Neural progenitor cell (in vitro differentiated cells): Measurements from ENCODE around the gene STAT4. TPM values are rescaled to one million over a fixed set of nuclear protein-coding genes. Genes with fewer than 3 reads are reported as not detected.

ENCODE experiments used
- DNase-seq: peaks from one replicate; pipeline ENCODE4 v3.0.0-alpha.2; 2016; ENCODE audit warnings: low spot score
- H2AFZ ChIP-seq: fragments of 200-600 bp; sonication (generic); replicated peaks from 2 replicates; pipeline ENCODE4 v1.6.1; 2016; ENCODE audit warnings: antibody characterized with exemption
- H3F3A ChIP-seq: fragments of 200-600 bp; sonication (generic); 2 replicates; pipeline ENCODE4 v1.6.1; 2016; ENCODE audit warnings: antibody characterized with exemption, low read depth
- H3K27ac ChIP-seq: fragments of 200-600 bp; sonication (generic); 2 replicates; pipeline ENCODE4 v1.5.1; 2016; ENCODE audit warnings: mild to moderate bottlenecking
- H3K27me3 ChIP-seq: fragments of 200-600 bp; sonication (generic); 2 replicates; pipeline ENCODE4 v1.6.1; 2016; ENCODE audit warnings: mild to moderate bottlenecking, moderate library complexity
- H3K36me3 ChIP-seq: fragments of 200-600 bp; sonication (generic); 2 replicates; pipeline ENCODE4 v1.5.1; 2016
- H3K4me1 ChIP-seq: fragments of 200-600 bp; sonication (generic); 2 replicates; pipeline ENCODE4 v1.6.1; 2016; ENCODE audit warnings: mixed run types
- H3K4me2 ChIP-seq: fragments of 200-600 bp; sonication (generic); 2 replicates; pipeline ENCODE4 v1.6.1; 2016
- H3K4me3 ChIP-seq: fragments of 200-600 bp; sonication (generic); 2 replicates; pipeline ENCODE4 v1.5.1; 2016
- H3K79me2 ChIP-seq: fragments of 200-600 bp; sonication (generic); 2 replicates; pipeline ENCODE4 v1.6.1; 2016; ENCODE audit warnings: low read depth
- H3K9ac ChIP-seq: fragments of 200-600 bp; sonication (generic); 2 replicates; pipeline ENCODE4 v1.6.1; 2016
- H3K9me3 ChIP-seq: fragments of 200-600 bp; sonication (generic); 2 replicates; pipeline ENCODE4 v1.5.1; 2016; ENCODE audit warnings: low read depth
- H4K20me1 ChIP-seq: fragments of 200-600 bp; sonication (generic); 2 replicates; pipeline ENCODE4 v1.6.1; 2016; ENCODE audit warnings: low read depth
- H3K27ac Mint-ChIP-seq: 3 replicates; pipeline ENCODE4 v1.8.0; 2021; ENCODE audit warnings: mixed read lengths
- H3K27me3 Mint-ChIP-seq: 2 replicates; pipeline ENCODE4 v1.8.0; 2022; ENCODE audit warnings: low read depth, mild to moderate bottlenecking, inconsistent platforms, moderate library complexity, mixed read lengths; ENCODE audit not compliant: insufficient read depth
- H3K36me3 Mint-ChIP-seq: 3 replicates; pipeline ENCODE4 v1.8.0; 2021; ENCODE audit warnings: mixed read lengths
- H3K4me1 Mint-ChIP-seq: 3 replicates; pipeline ENCODE4 v1.8.0; 2021; ENCODE audit warnings: mixed read lengths
- H3K4me3 Mint-ChIP-seq: 3 replicates; pipeline ENCODE4 v1.8.0; 2021; ENCODE audit warnings: mild to moderate bottlenecking, moderate library complexity, mixed read lengths
- H3K9me3 Mint-ChIP-seq: 3 replicates; pipeline ENCODE4 v1.8.0; 2020; ENCODE audit warnings: mixed read lengths
- CTCF ChIP-seq: fragments of 200-600 bp; sonication (generic); IDR thresholded peaks from 2 replicates; pipeline ENCODE4 v1.5.1; 2017; ENCODE audit warnings: antibody characterized with exemption, mild to moderate bottlenecking
- EZH2 ChIP-seq: fragments of 200-600 bp; sonication (generic); IDR thresholded peaks from 2 replicates; pipeline ENCODE4 v1.6.1; 2017; ENCODE audit warnings: antibody characterized with exemption, mild to moderate bottlenecking, moderate library complexity
- EZH2phosphoT487 ChIP-seq: fragments of 200-600 bp; sonication (generic); IDR thresholded peaks from 2 replicates; pipeline ENCODE4 v1.6.1; 2017; ENCODE audit warnings: antibody characterized with exemption
- small RNA-seq: library from RNA; depleted of rRNA; stranded (forward); fragments of <200 nt; gene quantifications from one replicate; pipeline ENCODE3, GENCODE V24; 2015
- total RNA-seq: library from RNA; depleted of rRNA; stranded (reverse); fragments of >200 nt; gene quantifications from 2 replicates; pipeline ENCODE4 v1.2.3, GENCODE V29; 2015; ENCODE audit warnings: low replicate concordance

The STAT4 gene
- total RNA-seq, 1 donor from 2014 or later: 0.32 TPM

- H3K27ac Mint-ChIP-seq: no peak overlapping the region
- no peaks in the 10 kb centered on the region for H3K79me2 ChIP-seq
- no peak overlapping the region for H2AFZ ChIP-seq
- H3F3A ChIP-seq: peaks cover 11% of the 10 kb centered on the region
- TF ChIP-seq EZH2phosphoT487: no peak
- no peak for TF ChIP-seq EZH2
- no peak for TF ChIP-seq CTCF
- no peak overlapping the region for H3K4me2 ChIP-seq
- H3K36me3 Mint-ChIP-seq: peaks cover 57% of the 10 kb centered on the region
- no peaks in the 10 kb centered on the region for H3K9me3 Mint-ChIP-seq
- peaks cover 13% of the 10 kb centered on the region for H3K4me1 ChIP-seq
- no peak overlapping the region for H3K27ac ChIP-seq
- H4K20me1 ChIP-seq: peaks cover 7% of the 10 kb centered on the region
- H3K27me3 ChIP-seq: no peaks in the 10 kb centered on the region
- peaks cover 8% of the 10 kb centered on the region for H3K36me3 ChIP-seq
- no peak overlapping the region for H3K4me3 Mint-ChIP-seq
- H3K4me1 Mint-ChIP-seq: peaks cover 14% of the 10 kb centered on the region
- no peak overlapping the region for H3K4me3 ChIP-seq
- H3K9ac ChIP-seq: no peak overlapping the region
- H3K27me3 Mint-ChIP-seq: peaks cover 2% of the 10 kb centered on the region
- DNase-seq: no peak
- H3K9me3 ChIP-seq: no peaks in the 10 kb centered on the region
These were observed 170.1 kb downstream of the STAT4 start for GRCh38 chr2:190980630-190981209.

GRCh38 chr2:190979906-190980629 lies 170.7 kb downstream of the STAT4 start:
- Mint-ChIP-seq H3K9me3 (no peaks in the 10 kb centered on the region), H3K27me3 (peaks cover 2% of the 10 kb centered on the region), H3K4me3 (no peak overlapping the region), H3K4me1 (peaks cover 14% of the 10 kb centered on the region), H3K27ac (no peak overlapping the region), H3K36me3 (peaks cover 52% of the 10 kb centered on the region)
- peaks cover 8% of the 10 kb centered on the region for H3K36me3 ChIP-seq
- peaks cover 7% of the 10 kb centered on the region for H4K20me1 ChIP-seq
- H3K27me3 ChIP-seq: no peaks in the 10 kb centered on the region
- no peaks in the 10 kb centered on the region for H3K9me3 ChIP-seq
- peaks cover 11% of the 10 kb centered on the region for H3F3A ChIP-seq
- no peaks in the 10 kb centered on the region for H3K79me2 ChIP-seq
- no peak overlapping the region for H3K4me3 ChIP-seq
- no peak for DNase-seq
- no peak for TF ChIP-seq CTCF
- no peak for TF ChIP-seq EZH2
- TF ChIP-seq EZH2phosphoT487: no peak
- H3K4me2 ChIP-seq: no peak overlapping the region
- peaks cover 13% of the 10 kb centered on the region for H3K4me1 ChIP-seq
- no peak overlapping the region for H2AFZ ChIP-seq
- no peak overlapping the region for H3K9ac ChIP-seq
- no peak overlapping the region for H3K27ac ChIP-seq

Small RNA genes lying within 50 kb of the gene (small RNA-seq; reads per million reads assigned to genes)
- not detected for gene RNU6-959P

Other genes starting within 250 kb of the STAT4 start
- gene STAT1, start 136.8 kb downstream of the STAT4 start, total RNA-seq: 52.5 and 61.7 TPM in 2 replicates
- gene MYO1B, start 94.4 kb upstream of the STAT4 start, total RNA-seq: 64.8 and 88.0 TPM in 2 replicates